NCI-H1092 (cell line): ENCODE measurements around the gene INTS7.

Source experiments
- DNase-seq: peaks from one replicate; lab custom pipeline; 2025; lab: John Stamatoyannopoulos, UW

Gene INTS7, protein sequence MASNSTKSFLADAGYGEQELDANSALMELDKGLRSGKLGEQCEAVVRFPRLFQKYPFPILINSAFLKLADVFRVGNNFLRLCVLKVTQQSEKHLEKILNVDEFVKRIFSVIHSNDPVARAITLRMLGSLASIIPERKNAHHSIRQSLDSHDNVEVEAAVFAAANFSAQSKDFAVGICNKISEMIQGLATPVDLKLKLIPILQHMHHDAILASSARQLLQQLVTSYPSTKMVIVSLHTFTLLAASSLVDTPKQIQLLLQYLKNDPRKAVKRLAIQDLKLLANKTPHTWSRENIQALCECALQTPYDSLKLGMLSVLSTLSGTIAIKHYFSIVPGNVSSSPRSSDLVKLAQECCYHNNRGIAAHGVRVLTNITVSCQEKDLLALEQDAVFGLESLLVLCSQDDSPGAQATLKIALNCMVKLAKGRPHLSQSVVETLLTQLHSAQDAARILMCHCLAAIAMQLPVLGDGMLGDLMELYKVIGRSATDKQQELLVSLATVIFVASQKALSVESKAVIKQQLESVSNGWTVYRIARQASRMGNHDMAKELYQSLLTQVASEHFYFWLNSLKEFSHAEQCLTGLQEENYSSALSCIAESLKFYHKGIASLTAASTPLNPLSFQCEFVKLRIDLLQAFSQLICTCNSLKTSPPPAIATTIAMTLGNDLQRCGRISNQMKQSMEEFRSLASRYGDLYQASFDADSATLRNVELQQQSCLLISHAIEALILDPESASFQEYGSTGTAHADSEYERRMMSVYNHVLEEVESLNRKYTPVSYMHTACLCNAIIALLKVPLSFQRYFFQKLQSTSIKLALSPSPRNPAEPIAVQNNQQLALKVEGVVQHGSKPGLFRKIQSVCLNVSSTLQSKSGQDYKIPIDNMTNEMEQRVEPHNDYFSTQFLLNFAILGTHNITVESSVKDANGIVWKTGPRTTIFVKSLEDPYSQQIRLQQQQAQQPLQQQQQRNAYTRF

DNA sequence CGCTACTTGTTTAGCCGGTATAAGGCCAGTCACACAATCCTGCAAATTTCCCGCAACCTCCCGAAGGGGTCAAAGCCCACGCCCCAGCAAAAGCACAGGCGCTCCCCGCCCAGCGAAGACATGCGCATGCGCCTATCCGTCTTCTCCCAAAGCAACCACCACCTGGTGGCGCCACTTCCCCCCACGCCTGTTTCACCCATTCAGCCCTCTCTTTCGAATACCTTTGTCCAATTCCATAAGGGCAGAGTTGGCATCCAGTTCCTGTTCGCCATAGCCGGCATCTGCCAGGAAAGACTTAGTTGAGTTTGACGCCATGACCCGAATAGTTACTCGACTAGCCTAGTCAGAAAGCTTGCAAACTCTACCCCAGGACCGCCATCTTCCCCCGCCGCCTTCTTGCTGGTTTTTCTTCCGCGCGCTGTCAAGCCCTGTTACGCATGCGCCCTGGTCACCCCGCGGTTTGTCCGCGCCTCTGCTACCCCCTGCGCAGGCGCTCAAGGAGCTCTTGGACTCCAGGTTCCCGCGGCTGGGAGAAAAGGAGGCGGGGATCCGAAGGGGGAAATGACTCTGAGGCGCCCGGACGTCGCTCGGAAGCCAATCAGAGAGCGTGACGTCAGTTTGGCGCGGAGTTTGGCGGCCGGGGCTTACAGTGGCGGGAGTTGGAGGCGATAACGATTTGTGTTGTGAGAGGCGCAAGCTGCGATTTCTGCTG is at the start of gene INTS7, which contains the start of gene DTL:
TSS of gene INTS7 (minus strand) at position 435 of the 712 bp plus-strand sequence. CDS start at position 315, 120 bp downstream.
TSS of gene DTL (plus strand) at position 626 of the 712 bp plus-strand sequence. CDS start 143 bp downstream, outside the sequence.
- DNase-seq: peak; percentile 100

DNA sequence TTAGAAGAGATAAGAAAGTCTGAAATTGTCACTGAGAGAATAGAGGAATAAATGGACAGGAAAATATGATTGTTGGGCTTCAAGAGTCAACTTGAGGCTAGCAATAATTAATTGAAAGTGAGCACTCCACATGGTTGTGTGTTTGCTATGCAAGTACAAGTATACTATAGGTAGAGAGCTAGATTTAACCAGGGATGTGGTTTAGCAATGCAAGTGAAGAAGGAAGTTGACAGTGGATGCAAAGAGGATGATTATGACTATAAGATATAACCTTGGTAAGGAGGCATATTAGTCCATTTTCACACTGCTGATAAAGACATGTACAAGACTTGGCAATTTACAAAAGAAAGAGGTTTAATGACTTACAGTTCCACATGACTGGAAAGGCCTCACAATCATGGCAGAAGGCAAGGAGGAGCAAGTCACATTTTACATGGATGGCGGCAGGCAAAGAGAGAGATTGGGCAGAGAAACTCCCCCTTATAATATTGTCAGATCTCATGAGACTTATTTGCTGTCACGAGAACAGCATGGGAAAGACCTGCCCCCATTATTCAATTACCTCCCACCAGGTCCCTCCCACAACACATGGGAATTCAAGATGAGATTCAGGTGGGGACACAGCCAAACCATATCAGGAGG is 47.5 kb upstream of the INTS7 start:
- DNase-seq: no peak

DNA sequence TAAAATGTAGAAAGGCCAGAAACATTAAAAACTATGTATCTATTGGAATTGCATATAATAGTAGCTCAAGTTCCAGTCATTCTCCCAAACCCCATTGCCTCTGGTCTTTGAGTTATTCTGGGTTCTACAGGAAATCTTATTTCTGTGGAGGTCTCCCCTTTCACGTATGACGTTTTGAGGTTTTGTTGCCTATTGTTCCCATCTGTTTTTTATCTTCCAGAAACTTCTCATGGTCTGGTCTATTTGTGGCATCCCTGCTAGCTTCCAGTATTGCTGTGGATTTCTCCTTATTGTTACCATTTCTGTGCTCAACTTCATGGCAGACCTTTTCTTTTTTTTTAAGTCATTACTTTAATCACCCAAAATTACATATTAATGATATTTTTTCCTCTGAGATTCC is 43.5 kb upstream of the INTS7 start:
- no peak for DNase-seq

DNA sequence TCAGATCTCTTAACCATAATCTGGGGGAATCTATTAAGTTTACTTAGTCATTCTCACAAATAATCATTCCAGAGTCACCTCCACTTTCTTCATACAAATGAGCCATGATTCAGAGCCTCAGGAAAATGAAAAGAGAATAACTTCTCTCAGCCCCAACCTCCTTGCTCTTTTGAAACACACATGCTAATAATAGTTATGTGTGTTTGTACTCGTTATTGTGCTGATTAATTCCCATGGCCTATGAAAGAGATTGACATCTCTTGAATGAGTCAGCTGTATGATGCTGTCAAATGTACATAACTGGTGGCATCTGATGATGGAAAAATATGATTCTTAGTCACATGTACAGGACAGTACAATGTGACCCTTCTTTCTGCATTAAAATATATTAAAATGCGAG is 41.7 kb upstream of the INTS7 start:
- DNase-seq: no peak

DNA sequence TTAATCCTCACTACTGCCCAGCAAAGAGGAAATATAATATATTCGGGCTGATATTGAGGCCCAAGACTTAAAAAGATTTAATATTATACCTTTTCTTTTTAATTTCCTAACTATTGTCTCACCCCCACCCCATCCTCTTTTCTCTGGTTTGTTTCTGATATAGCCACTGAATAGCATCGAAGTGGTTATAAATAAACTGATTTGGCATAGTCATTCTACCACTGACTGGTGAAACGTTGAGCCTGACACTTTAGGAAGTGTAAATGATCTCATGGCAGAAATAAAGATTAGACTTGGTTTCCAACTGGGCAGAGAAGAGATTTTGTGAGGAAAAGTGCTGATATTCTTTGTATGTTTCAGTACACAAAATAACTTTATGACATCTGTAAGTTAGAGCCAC is 39.5 kb upstream of the INTS7 start:
- no peak for DNase-seq

DNA sequence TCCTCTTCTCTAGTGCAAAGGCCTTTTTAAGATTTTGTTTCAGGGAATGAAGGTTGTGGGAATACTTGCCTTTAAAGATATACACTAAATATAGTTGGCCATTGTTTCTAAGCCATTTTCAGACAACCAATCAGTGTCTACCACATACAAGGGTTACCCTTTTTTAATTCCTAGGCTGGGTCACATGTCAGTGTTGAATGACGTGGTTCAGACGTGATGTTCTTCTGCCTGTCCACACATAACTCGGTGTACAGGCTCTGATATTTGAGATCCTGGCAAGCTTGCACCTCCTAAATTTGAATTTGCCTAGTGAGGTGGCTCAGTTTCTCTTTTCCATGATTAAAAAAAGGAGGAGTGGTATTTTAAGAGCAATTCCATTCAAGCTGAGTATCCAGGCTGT is 39.0 kb upstream of the INTS7 start:
- DNase-seq: no peak

DNA sequence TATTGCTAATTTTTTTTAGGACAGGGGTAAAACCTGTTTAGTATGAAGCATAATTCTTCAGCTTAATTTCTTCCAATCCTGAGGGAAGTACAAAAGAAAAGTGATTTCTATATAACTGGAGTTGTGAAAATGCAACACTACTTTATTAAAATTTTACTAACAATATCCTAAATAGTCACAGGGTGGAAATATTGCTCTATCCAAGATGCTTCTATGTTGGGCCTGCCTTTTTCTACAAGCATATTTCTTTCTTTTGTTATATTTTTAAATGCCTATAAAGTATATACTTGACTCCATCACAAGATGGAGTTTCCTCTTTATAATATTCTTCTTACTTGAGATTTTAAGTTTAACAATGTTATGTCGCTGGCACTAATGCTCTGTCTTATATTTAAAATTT is 38.1 kb upstream of the INTS7 start:
- DNase-seq: no peak

DNA sequence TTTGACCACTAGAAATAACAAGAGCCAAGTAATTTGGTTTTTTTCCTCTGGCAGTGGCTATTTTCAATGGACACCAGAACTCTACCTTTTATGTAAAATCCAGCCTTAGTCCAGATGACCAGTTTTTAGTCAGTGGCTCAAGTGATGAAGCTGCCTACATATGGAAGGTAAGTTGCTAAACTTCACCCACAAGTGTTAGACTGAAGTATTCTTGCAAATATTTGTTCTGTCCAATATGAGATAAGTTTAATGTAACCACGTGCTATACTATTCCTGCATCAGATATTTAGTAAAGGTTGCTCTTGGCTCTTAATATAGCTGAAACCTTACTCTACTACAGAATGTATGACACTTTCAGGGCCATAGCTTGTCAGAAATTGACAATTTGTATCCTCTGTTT is 36.7 kb upstream of the INTS7 start:
- no peak for DNase-seq

DNA sequence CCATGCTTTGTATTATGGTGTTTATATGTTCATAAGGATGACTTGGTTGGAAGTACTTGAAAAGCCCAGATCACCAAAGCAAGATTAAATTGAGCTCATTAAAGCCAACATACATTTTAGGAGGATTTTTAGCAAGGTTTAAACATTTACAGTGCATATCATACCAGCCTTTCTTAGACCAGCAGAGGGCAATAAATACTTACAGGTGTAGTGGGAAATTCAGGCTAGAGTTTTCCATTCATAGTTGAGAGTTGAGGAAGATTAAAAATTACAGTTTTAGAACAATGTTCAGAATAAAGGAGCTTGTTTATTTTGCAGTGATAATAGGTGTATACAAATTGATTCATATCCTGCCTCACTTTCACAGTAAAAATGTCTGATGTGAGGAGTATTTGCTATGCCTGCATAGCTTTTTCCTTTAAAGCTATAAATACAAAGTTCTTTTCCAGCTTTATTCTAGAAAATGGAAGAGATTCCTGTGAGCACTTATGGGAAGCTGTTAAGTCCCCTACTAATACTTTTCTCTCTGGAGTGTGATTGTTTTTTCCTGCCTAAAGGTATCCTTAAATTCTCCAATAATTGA is 35.5 kb upstream of the INTS7 start:
- DNase-seq: no peak

DNA sequence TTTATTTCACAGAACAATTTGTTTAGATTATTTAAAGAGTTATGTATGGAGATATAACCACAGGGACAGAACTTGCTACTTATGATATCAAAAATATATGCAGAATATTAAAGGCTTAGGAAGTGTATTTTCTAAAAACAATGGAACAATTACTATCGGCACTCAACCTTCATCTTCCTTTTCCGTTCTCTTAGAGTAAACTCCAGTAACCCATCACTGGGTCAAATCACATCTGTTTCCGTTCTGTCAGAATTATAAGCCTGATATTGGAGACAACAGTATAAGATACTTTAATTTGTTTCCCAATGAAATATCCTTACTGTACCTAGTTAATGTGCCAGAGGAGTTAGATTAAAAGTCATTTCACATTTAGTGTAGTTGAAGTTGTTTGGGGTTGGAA is 32.4 kb upstream of the INTS7 start:
- no peak for DNase-seq

DNA sequence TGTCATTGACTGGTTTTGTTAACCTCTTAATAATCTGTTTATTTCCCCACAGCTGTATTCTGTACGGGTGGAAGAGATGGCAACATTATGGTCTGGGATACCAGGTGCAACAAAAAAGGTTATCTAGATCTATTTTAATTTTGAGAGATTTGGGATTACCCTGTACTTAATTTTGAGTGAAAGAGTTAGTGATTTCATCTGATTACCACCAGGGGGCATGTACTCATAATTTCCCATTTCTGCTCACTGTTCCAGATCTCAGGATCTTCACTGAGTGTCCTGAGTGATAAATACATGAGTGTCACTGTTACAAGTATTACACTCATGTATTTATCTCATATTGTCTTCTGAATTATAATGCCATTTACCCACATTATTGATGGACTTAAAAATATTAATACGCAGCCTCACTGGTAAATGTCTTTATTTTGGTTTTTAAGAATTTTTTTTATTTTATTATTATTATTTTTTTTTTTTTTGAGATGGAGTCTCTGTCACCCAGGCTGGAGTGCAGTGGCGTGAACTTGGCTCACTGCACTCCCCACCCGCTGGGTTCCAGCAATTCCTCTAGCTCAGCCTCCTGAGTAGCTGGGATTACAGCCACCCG is 27.6 kb upstream of the INTS7 start:
- DNase-seq: peak; percentile 24

DNA sequence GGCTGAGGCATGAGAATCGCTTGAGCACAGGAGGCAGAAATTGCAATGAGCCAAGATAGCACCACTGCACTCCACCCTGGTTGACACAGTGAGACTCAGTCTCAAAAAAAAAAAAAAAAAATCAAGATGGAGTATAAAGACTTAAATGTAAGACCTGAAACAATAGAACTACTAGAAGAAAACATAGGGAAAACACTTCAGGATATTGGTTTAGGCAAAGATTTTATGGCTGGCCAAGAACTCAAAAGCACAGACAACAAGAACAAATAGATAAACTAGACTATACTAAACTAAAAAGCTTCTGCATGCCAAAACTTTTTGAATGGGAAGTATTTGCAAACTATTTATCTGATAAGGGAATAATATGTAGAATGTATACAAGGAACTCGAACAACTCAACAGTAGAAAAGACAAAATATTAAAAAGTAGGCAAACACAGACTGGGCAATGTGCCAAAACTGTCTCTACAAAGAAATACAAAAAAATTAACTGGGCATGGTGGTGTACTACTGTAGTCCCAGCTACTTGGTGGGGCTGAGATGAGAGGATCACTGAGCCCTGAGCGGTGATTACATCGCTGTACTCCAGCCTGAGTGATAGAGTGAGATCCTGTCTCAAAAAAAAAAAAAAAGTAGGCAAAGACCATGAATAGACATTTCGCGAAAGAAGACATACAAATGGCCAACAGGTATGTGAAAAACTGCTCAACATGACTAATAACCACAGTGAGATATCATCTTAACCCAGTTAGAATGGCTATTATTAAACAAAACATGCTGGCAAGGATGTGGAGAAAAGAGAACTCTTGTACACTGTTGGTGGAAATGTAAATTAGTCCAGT is 25.5 kb upstream of the INTS7 start:
- no peak for DNase-seq

DNA sequence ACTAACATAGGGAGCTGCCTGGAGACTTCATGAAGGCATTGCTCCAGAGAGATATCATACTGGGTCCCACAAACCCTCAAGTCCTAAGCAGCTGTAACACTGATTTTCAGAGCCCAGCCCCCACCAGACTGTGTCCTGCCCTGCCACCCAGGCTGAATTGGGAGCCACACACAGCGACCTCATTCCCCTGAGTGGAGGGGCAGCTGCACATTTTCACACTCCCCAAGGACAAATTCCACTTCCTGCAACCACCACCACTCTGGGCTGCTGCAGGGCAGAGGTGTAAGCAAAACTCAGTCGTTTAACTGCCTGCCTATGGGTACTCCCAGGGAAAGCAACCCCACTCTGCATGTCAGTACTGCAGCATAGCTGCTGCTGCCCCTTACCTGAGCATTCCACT is 20.0 kb upstream of the INTS7 start:
- DNase-seq: no peak

DNA sequence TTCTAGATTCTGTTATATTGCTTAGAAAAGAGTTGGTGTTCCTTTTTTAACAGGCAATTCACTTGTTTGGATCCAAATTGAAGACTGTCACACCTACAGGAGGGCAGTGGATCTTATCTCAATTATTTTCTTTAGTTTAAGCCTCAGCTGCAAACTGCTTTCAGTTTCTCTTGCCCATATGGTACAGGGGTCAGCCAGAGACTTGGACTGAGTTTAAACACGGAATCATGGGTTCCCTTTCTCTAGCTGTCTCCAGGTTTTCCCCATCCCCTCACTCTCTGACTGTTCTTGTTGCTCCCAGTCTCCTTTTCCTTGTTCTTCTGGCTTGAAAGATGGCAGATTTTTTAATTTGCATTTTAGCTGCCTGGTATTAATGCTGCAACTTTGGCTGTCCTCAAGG is 18.6 kb upstream of the INTS7 start:
- no peak for DNase-seq

DNA sequence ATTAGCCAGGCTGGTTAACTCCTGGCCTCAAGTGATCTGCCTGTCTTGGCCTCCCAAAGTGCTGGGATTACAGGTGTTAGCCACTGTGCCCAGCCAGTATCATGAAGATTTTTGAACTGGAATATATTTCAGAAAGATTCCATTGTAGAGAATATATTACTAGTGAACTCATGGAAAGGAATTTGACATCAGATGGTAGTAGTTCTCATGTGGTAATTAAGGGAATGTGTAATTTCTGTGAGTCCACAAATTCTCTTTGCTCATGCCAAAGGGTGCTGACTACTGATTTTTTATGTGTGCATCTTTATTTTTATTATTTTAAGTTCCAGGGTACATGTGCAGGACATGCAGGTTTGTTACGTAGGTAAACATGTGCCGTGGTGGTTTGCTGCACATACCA is 10.6 kb upstream of the INTS7 start:
- DNase-seq: no peak

DNA sequence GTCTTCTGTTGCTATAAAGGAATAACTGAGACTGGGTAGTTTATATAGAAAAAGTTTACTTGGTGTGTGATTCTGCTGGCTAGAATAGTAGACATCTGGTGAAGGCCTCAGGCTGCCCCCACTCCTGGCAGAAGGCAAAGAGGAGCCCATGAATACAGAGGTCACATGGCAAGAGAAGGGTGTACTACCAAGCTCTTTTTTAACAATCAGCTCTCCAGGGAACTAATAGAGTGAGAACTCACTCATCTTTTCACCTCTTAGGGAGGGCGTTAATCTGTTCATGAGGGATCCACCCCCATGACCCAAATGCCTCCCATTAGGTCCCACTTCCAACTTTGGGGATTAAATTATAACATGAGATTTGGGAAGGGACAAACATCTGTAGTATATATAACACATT is 9.5 kb upstream of the INTS7 start:
- DNase-seq: no peak

DNA sequence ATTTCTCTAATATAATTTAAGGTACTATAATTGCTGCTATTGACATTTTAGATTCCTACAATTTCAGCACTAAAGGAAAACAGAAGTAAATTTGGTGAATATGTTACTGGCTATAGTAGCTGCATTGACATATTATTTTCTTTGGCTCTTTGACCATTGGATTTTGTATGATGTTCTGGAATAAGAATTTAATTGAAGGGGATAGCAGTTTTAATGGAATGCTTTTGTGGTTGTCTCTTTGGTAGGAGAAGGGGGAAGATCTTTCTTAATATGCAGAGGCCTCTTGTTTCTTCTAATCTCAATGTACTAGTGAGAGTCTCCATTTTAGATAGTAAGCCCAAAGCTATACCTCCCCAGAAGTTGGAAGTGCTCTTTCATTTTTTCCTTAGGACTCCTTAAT is 7.1 kb upstream of the INTS7 start:
- no peak for DNase-seq

DNA sequence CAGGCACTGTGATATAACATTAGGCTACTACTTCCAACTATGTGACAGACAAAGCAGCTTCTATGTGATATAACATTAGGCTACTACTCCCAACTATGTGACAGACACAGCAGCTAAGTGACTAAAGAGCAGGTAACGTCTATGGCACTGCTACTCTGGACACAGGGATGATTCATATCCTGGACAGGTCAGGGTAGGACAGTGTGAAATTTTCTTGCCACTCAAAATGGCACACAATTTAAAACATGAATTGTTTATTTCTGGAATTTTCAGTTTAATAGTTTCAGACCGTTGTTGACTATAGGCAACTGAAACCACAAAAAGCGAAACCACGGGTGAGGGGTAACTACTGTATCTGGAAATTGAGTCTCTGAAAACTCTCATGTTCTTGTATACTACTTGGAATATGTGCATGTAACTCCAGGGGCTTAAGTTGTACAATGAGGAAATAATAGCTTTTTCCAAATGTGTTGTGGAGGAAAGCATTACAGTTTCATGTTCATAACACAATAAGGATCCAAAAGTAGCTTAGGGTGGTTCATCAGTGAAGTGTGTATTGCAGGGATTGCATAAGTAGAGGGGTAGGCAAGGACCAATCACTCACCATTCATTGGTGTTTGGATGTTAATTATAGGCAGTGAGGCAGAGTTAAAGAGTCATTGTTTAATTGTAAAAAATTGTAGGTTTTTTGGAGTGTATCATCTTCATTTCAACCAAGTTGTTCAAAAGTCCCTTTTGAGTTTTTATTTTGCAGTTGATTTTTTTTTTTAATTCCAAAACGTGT is 5.5 kb upstream of the INTS7 start:
- no peak for DNase-seq

DNA sequence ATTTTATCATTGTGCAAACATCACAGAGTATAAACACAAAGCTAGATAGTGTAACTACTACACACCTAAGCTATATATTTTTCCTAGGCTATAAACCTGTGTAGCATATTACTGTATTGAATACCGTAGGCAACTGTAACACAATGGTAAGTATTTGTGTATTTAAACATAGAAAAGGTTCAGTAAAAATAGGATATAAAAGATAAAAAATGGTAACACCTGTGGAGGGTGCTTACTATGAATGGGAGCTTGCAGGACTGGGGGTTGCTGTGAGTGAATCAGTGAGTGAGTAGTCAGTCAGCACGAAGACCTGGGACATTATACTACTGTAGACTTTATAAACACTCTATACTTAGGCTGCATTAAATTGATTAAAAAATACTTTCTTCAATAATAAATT is 4.3 kb upstream of the INTS7 start:
- no peak for DNase-seq
